ENCODE measurements around the gene PSMB11. TPM values are rescaled to one million over a fixed set of nuclear protein-coding genes. Genes with fewer than 3 reads are reported as not detected.
A peak's percentile ranks its signal among the peaks of the same experiment; 100 is the strongest.

Gene PSMB11
- total and polyA plus RNA-seq, 2 experiments from 2014 or later, result 0.12 TPM; not detected in 1

GRCh38 chr14:23067847-23068788, 26.1 kb downstream of the PSMB11 start:
- no peak for TF ChIP-seq CTCF (IDR thresholded peaks at IDR 0.05; ENCODE audit: low read depth, low read length)
- Histone ChIP-seq H3K27me3 (no peaks in the 10 kb centered on the region), H3K36me3 (peaks cover 46% of the 10 kb centered on the region), H3K4me1 (ENCODE audit: low read depth) (peaks cover 23% of the 10 kb centered on the region), H3K4me3 (no peak overlapping the region), H3K27ac (peak overlapping the region; percentile 44), H3K9me3 (ENCODE audit: low read depth) (no peaks in the 10 kb centered on the region)
- DNase-seq (ENCODE audit: low read depth in 1 of 2, low spot score in 1 of 2), result no peak

GRCh38 chr14:23068789-23069412, 26.9 kb downstream of the PSMB11 start:
- no peak overlapping the region for H3K4me3 ChIP-seq
- DNase-seq (ENCODE audit: low read depth in 1 of 2, low spot score in 1 of 2), result peak; percentile 91 to 95
- peaks cover 38% of the 10 kb centered on the region for H3K36me3 ChIP-seq
- peak; percentile 100 for TF ChIP-seq CTCF (IDR thresholded peaks at IDR 0.05; ENCODE audit: low read depth, low read length)
- H3K27ac ChIP-seq, result peak overlapping the region; percentile 90
- H3K27me3 ChIP-seq, result no peaks in the 10 kb centered on the region
- no peaks in the 10 kb centered on the region for H3K9me3 ChIP-seq (ENCODE audit: low read depth)
- H3K4me1 ChIP-seq (ENCODE audit: low read depth), result peaks cover 25% of the 10 kb centered on the region

- Histone ChIP-seq H3K27me3 (no peaks in the 10 kb centered on the region), H3K27ac (peak overlapping the region; percentile 90), H3K36me3 (peaks cover 33% of the 10 kb centered on the region), H3K9me3 (ENCODE audit: low read depth) (no peaks in the 10 kb centered on the region), H3K4me3 (no peak overlapping the region), H3K4me1 (ENCODE audit: low read depth) (peaks cover 25% of the 10 kb centered on the region)
- no peak for DNase-seq (ENCODE audit: low read depth in 1 of 2, low spot score in 1 of 2)
- no peak for TF ChIP-seq CTCF (IDR thresholded peaks at IDR 0.05; ENCODE audit: low read depth, low read length)
Measured at GRCh38 chr14:23069413-23069806, 27.4 kb downstream of the PSMB11 start.

GRCh38 chr14:23070262-23071129, 28.5 kb downstream of the PSMB11 start:
- TF ChIP-seq CTCF (IDR thresholded peaks at IDR 0.05; ENCODE audit: low read depth, low read length), result no peak
- Histone ChIP-seq H3K4me3 (peak overlapping the region; percentile 62), H3K27ac (peak overlapping the region; percentile 90), H3K36me3 (peaks cover 32% of the 10 kb centered on the region), H3K4me1 (ENCODE audit: low read depth) (peaks cover 25% of the 10 kb centered on the region), H3K9me3 (ENCODE audit: low read depth) (no peaks in the 10 kb centered on the region), H3K27me3 (no peaks in the 10 kb centered on the region)
- peak in 1 of 2 donors; percentile 19 for DNase-seq (ENCODE audit: low read depth in 1 of 2, low spot score in 1 of 2)

- TF ChIP-seq CTCF (IDR thresholded peaks at IDR 0.05; ENCODE audit: low read depth, low read length), result no peak
- peak overlapping the region; percentile 62 for H3K4me3 ChIP-seq
- peak overlapping the region; percentile 90 for H3K27ac ChIP-seq
- peaks cover 25% of the 10 kb centered on the region for H3K4me1 ChIP-seq (ENCODE audit: low read depth)
- H3K36me3 ChIP-seq, result peaks cover 34% of the 10 kb centered on the region
- DNase-seq (ENCODE audit: low read depth in 1 of 2, low spot score in 1 of 2), result peak; percentile 93 to 96
- H3K27me3 ChIP-seq, result no peaks in the 10 kb centered on the region
- no peaks in the 10 kb centered on the region for H3K9me3 ChIP-seq (ENCODE audit: low read depth)
Measured at GRCh38 chr14:23071244-23071920, 29.4 kb downstream of the PSMB11 start.

Data from cardiac muscle cell (in vitro differentiated cells and primary cell).